HG03575 (cell line): ENCODE data around the gene SPOPL.

Source experiments
- ATAC-seq: cut with Tn5 transposase; IDR thresholded peaks from one replicate; pipeline ENCODE4 v1.9.1; 2021; ENCODE audit not compliant: unreplicated experiment, insufficient number of reproducible peaks, low FRiP score; ENCODE audit errors: extremely low read depth

SPOPL gene

GRCh38 chr2:138492160-138492559, 9.4 kb upstream of the SPOPL start:
- no peak for ATAC-seq

- no peak for ATAC-seq
Measured at GRCh38 chr2:138493334-138493733, 8.2 kb upstream of the SPOPL start.

- ATAC-seq = no peak
Measured at GRCh38 chr2:138494265-138494966, 7.2 kb upstream of the SPOPL start.

- no peak for ATAC-seq
Measured at GRCh38 chr2:138495384-138495783, 6.2 kb upstream of the SPOPL start.

- ATAC-seq = no peak
Measured at GRCh38 chr2:138496096-138496651, 5.4 kb upstream of the SPOPL start.

- no peak for ATAC-seq
Measured at GRCh38 chr2:138497294-138497693, 4.3 kb upstream of the SPOPL start.

- no peak for ATAC-seq
Measured at GRCh38 chr2:138499684-138500083, 1.9 kb upstream of the SPOPL start.

GRCh38 chr2:138500592-138501424, 762 bp upstream of the SPOPL start:
- ATAC-seq = no peak

GRCh38 chr2:138502255-138503086, 901 bp downstream of the SPOPL start:
- ATAC-seq = no peak

GRCh38 chr2:138503087-138503442, 1.5 kb downstream of the SPOPL start:
- ATAC-seq = no peak

- no peak for ATAC-seq
Measured at GRCh38 chr2:138503652-138504051, 2.1 kb downstream of the SPOPL start.

- no peak for ATAC-seq
Measured at GRCh38 chr2:138504092-138504491, 2.5 kb downstream of the SPOPL start.

- peak; percentile 30 for ATAC-seq
Measured at GRCh38 chr2:138504546-138505235, 3.1 kb downstream of the SPOPL start.

GRCh38 chr2:138507267-138507666, 5.7 kb downstream of the SPOPL start:
- no peak for ATAC-seq

- no peak for ATAC-seq
Measured at GRCh38 chr2:138510319-138510718, 8.7 kb downstream of the SPOPL start.

GRCh38 chr2:138512672-138513071, 11.1 kb downstream of the SPOPL start:
- no peak for ATAC-seq

GRCh38 chr2:138514173-138514572, 12.6 kb downstream of the SPOPL start:
- no peak for ATAC-seq

- ATAC-seq = no peak
Measured at GRCh38 chr2:138515092-138515491, 13.5 kb downstream of the SPOPL start.
